CD4-positive, alpha-beta T cell (primary cell): ENCODE data around the gene MYH7. TPM values are rescaled to one million over a fixed set of nuclear protein-coding genes. Genes with fewer than 3 reads are reported as not detected.

ENCODE experiments used
- ATAC-seq: fragments of 200-7000 bp; cut with Tn5 transposase; one replicate; pipeline ENCODE4 v1.10.0; 2022; ENCODE audit warnings: mild to moderate bottlenecking; ENCODE audit not compliant: poor library complexity
- CTCF ChIA-PET: fragments of 350-600 bp; sonication (Branson Sonifier 250); formaldehyde crosslinking; loops from one replicate; lab custom pipeline; 2021; ENCODE audit warnings: antibody characterized with exemption, inconsistent platforms; lab: Charles Lee
- POLR2A ChIA-PET: fragments of 350-600 bp; sonication (Branson Sonifier 250); formaldehyde crosslinking; loops from one replicate; lab custom pipeline; 2021; ENCODE audit warnings: antibody characterized with exemption, inconsistent platforms; lab: Charles Lee
- DNase-seq, 14 experiments: peaks; one replicate each; pipeline ENCODE4 v3.0.0-alpha.2; 2013 to 2020; ENCODE audit warnings: mixed read lengths in 2 of 14
- H3K27ac ChIP-seq, 2 donors: one replicate each; pipeline versions ENCODE4 v1.5.1 to v1.7.0; 2013; ENCODE audit warnings: low read length in 2 of 2, low read depth in 1 of 2, mild to moderate bottlenecking in 1 of 2
- H3K27me3 ChIP-seq, 2 experiments: 1 replicate in 1 of 2; 2 replicates in 1 of 2; pipeline versions ENCODE4 v1.6.1 to v1.7.0; 2013; ENCODE audit warnings: low read length in 2 of 2, control low read depth in 1 of 2, mild to moderate bottlenecking in 1 of 2, moderate library complexity in 1 of 2; ENCODE audit not compliant: insufficient read depth in 2 of 2, control insufficient read depth in 1 of 2
- H3K36me3 ChIP-seq: one replicate; pipeline ENCODE4 v1.6.1; 2013; ENCODE audit warnings: low read length, control low read depth; ENCODE audit not compliant: insufficient read depth
- H3K4me1 ChIP-seq: one replicate; pipeline ENCODE4 v1.6.1; 2013; ENCODE audit warnings: low read length, control low read depth; ENCODE audit not compliant: insufficient read depth
- H3K4me3 ChIP-seq: one replicate; pipeline ENCODE4 v1.5.1; 2013; ENCODE audit warnings: mild to moderate bottlenecking, low read length, moderate library complexity
- H3K9me3 ChIP-seq, 2 experiments: 1 replicate in 1 of 2; 2 replicates in 1 of 2; pipeline versions ENCODE4 v1.6.1 to v1.7.0; 2013; ENCODE audit warnings: low read length in 2 of 2, mild to moderate bottlenecking in 2 of 2, control low read depth in 1 of 2, moderate library complexity in 1 of 2; ENCODE audit not compliant: control insufficient read depth in 1 of 2, insufficient read depth in 1 of 2
- H3K27ac Mint-ChIP-seq: one replicate; pipeline ENCODE4 v1.8.0; 2020; ENCODE audit warnings: mixed read lengths
- H3K27me3 Mint-ChIP-seq: one replicate; pipeline ENCODE4 v1.8.0; 2021; ENCODE audit warnings: mixed read lengths
- H3K36me3 Mint-ChIP-seq: one replicate; pipeline ENCODE4 v1.8.0; 2021; ENCODE audit warnings: low read depth, mixed read lengths
- H3K4me1 Mint-ChIP-seq: one replicate; pipeline ENCODE4 v1.8.0; 2021; ENCODE audit warnings: low read depth, mixed read lengths
- H3K4me3 Mint-ChIP-seq: one replicate; pipeline ENCODE4 v1.8.0; 2020; ENCODE audit warnings: mild to moderate bottlenecking, mixed read lengths
- H3K9me3 Mint-ChIP-seq: one replicate; pipeline ENCODE4 v1.8.0; 2020; ENCODE audit warnings: mixed read lengths
- intact Hi-C, 2 experiments: fragments of 100-400 bp; cut with DNase I in 1 of 2; cut with micrococcal nuclease in 1 of 2; formaldehyde crosslinking; loops; one replicate each; pipeline versions ENCODE4 v1.15.1 to v1.9.0; 2023 to 2025; cut with DNase I, micrococcal nuclease
- total RNA-seq, 174 experiments: library from RNA in 2 of 174; stranded (reverse) in 2 of 174; gene quantifications; one replicate each; pipeline ENCODE4 v1.2.3 and lab custom pipeline; 2021 to 2026
- TF ChIP-seq, protein P1 (sequence below): fragments of 200-600 bp; IDR thresholded peaks from one replicate; pipeline ENCODE4 v1.8.0; 2022; ENCODE audit warnings: antibody characterized with exemption, mild to moderate bottlenecking

The MYH7 gene
- total RNA-seq, 2 experiments from 2014 or later = not detected

DNA sequence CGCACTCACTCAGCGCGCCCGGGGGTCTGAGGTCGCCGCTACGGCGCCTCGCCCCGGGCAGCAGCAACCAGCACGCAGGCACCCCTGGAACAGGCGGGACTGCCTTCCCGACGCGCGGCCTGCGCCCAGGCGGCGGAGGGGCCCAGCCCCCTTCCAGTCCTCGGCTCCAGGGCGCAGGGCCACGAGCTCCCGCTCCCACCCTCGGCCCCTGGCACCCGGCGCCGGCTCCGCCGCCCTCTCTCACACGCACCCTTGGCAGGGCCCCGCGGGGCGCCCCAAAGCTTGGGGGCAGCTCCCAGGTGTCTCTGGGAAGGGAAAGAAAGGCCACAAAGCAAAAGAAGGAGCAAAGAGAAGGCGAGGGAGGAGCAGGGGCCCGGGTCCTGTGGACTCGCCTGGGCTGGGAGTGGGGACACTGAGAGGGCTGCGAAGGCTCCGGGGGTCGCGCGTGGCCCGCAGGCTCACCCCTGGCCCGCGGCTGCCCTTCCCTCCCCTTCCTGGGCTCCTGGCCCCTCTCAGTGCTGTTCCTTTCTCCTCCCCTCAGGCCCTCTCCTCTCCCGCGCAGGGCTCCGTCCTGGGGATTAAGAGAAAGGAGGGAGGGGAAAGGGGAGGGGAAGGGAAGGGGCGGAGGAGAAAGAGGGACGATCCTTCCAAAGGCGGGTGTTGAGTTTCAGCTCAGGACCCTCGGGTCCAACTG, 69.6 kb downstream of the MYH7 start:
- Mint-ChIP-seq H3K27ac (no peak overlapping the region), H3K27me3 (peaks cover 55% of the 10 kb centered on the region), H3K4me1 (no peaks in the 10 kb centered on the region), H3K9me3 (no peaks in the 10 kb centered on the region), H3K36me3 (no peaks in the 10 kb centered on the region), H3K4me3 (no peak overlapping the region)
- TF ChIP-seq, protein P1, sequence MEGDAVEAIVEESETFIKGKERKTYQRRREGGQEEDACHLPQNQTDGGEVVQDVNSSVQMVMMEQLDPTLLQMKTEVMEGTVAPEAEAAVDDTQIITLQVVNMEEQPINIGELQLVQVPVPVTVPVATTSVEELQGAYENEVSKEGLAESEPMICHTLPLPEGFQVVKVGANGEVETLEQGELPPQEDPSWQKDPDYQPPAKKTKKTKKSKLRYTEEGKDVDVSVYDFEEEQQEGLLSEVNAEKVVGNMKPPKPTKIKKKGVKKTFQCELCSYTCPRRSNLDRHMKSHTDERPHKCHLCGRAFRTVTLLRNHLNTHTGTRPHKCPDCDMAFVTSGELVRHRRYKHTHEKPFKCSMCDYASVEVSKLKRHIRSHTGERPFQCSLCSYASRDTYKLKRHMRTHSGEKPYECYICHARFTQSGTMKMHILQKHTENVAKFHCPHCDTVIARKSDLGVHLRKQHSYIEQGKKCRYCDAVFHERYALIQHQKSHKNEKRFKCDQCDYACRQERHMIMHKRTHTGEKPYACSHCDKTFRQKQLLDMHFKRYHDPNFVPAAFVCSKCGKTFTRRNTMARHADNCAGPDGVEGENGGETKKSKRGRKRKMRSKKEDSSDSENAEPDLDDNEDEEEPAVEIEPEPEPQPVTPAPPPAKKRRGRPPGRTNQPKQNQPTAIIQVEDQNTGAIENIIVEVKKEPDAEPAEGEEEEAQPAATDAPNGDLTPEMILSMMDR = no peak
- intact Hi-C loops = no loop called here
- Histone ChIP-seq H3K4me3 (no peak overlapping the region), H3K27ac (no peak overlapping the region), H3K36me3 (no peaks in the 10 kb centered on the region), H3K9me3 (peaks cover 0 to 9% of the 10 kb centered on the region in 2 experiments), H3K27me3 (peaks cover 26 to 27% of the 10 kb centered on the region in 2 experiments), H3K4me1 (peaks cover 8% of the 10 kb centered on the region)
- ChIA-PET CTCF (no interaction called here), POLR2A (no interaction called here)
- DNase-seq (no peak), ATAC-seq (no peak)

DNA sequence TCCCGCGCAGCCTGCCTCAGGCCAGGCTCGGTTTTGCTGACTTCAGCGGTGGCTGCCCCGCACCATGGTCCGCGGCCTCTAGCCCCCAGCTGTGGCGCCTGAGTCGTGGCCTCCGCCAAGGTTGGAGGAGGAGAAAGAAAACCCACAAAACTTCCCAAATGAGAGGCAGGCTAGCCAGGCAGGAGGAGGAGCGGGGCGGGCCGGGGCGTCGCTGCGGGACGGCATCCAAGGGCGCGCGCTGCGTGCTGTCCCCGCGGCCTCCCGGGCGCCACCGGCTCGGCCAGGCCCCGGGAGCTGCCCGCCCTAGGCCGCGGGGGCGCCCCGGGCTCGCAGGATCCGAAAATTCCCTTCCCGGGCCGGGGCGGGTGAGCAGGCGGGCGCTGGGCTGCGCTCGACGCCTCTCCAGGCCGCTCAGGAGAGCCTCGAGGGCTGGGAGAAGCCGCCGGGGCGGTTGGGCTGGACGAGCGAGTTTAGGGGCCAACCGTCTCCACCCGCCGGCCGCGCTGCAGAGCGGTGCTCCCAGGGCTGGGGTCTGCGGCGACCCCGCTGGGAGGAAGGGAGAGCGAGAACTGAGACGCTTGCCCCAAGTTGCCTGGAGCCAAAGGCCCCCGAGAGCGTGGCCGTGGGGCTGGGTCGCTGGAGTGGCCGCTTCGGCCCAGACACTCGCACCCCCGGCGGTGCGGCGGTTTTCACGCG, 70.3 kb downstream of the MYH7 start, which contains the start of gene EFS:
EFS (minus strand) TSS at position 137 of the 696 bp plus-strand sequence. CDS start 147 bp downstream, outside the sequence.
- no peak for DNase-seq
- intact Hi-C loops = no loop called here
- POLR2A ChIA-PET = no interaction called here

DNA sequence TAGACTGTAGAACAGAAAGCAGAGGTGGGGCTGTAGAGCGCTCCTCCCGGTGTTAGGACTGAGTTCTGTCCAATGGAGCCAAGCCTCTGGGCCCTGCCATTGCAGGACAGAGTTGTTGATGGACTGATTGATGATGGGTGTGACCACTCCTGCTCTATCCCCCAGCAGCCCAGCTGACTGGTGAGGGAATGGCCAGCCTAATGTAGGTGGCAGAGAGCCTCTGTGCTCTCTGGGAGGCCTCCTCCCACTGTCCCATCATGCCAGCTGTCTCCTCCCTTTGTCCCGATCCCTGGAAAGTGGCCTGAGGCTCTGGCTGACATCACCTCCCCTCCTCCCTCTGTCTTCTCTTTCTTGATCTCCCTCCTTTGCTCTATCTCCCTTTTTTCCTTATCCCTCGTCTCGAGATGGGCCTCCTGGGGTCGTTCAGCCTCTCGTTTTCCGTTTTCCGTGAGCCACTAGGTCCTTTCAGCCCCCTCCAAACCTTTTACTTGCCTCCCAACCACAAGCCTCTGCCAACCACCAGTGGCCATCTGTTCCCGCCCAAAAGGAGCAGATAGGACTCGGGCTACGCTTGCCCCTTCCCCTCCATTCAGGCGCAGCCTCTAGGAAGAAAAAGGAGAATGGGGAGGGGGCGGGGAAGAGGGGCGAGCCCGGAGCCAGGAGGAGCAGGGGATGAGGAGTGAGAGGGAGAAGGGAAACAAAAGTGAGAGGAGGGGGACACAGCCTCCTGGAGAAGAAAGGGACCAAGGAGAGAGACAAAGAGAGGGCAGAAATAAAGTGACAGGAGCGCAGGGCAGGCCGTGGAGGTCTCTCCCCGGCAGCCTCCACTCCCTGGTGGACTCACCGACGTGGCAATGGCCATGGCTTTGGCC, 71.1 kb downstream of the MYH7 start:
- H3K4me1 ChIP-seq = peaks cover 8% of the 10 kb centered on the region
- H3K27ac ChIP-seq = no peak overlapping the region
- Mint-ChIP-seq H3K27ac (no peak overlapping the region), H3K36me3 (no peaks in the 10 kb centered on the region), H3K27me3 (peaks cover 56% of the 10 kb centered on the region), H3K4me1 (no peaks in the 10 kb centered on the region), H3K9me3 (no peaks in the 10 kb centered on the region), H3K4me3 (no peak overlapping the region)
- no peak overlapping the region for H3K4me3 ChIP-seq
- no peak for DNase-seq
- peaks cover 24 to 27% of the 10 kb centered on the region in 2 experiments for H3K27me3 ChIP-seq
- ChIA-PET CTCF (no interaction called here), POLR2A (no interaction called here)
- ATAC-seq = no peak
- H3K9me3 ChIP-seq = peaks cover 0 to 9% of the 10 kb centered on the region in 2 experiments
- TF ChIP-seq, protein P1 = no peak
- intact Hi-C loops = no loop called here
- no peaks in the 10 kb centered on the region for H3K36me3 ChIP-seq

More for the DNA sequence above, 70.3 kb downstream of the MYH7 start, which contains the start of gene EFS:
- H3K27me3 ChIP-seq = peaks cover 26 to 27% of the 10 kb centered on the region in 2 experiments
- peaks cover 56% of the 10 kb centered on the region for H3K27me3 Mint-ChIP-seq
- no peak within 1 kb of the TSS for H3K27ac Mint-ChIP-seq
- H3K36me3 ChIP-seq = no peaks in the 10 kb centered on the region
- ATAC-seq = no peak
- H3K36me3 Mint-ChIP-seq = no peaks in the 10 kb centered on the region
- TF ChIP-seq, protein P1 = no peak
- H3K4me3 Mint-ChIP-seq = no peak within 1 kb of the TSS
- H3K4me3 ChIP-seq = no peak within 1 kb of the TSS
- no peaks in the 10 kb centered on the region for H3K9me3 Mint-ChIP-seq
- CTCF ChIA-PET = no interaction called here
- H3K4me1 Mint-ChIP-seq = no peaks in the 10 kb centered on the region
- H3K9me3 ChIP-seq = peaks cover 0 to 9% of the 10 kb centered on the region in 2 experiments
- no peak within 1 kb of the TSS for H3K27ac ChIP-seq
- H3K4me1 ChIP-seq = peaks cover 8% of the 10 kb centered on the region
